Hematopoietic multipotent progenitor cell treated with erythropoietin and hydrocortisone succinate and interleukin-3 and kit ligand, for 15 days (in vitro differentiated cells): Measurements from ENCODE around the gene RREB1.

ENCODE experiments used
- DNase-seq: peaks from one replicate; pipeline ENCODE4 v3.0.0-alpha.2; 2015; ENCODE audit warnings: low spot score

The RREB1 gene

DNA sequence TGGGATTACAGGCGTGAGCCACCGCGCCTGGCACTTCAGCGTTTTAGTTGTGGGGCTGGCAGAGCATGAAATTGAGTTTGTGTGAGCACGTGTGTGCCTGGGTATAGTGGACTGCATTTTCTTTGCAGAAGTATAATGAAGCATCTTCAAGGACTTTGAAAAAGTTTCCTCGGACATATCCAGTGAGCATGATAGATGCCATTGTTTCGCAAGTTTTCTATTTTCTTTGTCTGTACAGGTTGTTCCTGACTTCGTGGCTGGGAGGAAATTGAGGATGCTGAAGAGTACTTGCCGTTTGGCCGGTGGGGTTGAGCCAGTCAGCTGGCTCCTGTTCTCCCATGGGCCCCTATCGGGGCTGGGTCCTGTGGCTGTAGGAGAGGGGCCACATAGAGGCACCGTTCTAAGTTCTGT lies 55.9 kb downstream of the RREB1 start:
- DNase-seq = no peak

DNA sequence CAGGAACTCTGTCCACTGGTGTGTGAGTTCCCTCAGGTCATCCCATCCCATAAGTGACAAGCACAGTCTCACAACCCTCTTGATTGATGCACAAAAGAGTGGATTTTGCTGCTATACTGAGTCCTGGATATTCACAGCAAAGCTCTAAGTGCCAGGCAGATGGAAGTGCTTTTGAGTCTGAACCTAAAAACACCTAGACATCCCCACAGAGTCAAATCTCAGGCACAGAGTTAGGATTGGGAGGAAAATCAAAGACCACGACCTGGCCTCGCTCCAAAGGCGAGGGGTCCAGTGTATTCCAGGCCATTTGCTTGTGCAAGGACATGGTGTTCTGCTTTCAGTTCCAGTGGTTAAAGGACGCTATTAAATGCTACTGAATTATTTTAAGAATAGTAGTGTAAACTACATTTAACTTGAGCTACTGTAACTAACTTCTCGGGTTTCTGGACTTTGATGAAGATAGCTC lies 56.8 kb downstream of the RREB1 start:
- no peak for DNase-seq

DNA sequence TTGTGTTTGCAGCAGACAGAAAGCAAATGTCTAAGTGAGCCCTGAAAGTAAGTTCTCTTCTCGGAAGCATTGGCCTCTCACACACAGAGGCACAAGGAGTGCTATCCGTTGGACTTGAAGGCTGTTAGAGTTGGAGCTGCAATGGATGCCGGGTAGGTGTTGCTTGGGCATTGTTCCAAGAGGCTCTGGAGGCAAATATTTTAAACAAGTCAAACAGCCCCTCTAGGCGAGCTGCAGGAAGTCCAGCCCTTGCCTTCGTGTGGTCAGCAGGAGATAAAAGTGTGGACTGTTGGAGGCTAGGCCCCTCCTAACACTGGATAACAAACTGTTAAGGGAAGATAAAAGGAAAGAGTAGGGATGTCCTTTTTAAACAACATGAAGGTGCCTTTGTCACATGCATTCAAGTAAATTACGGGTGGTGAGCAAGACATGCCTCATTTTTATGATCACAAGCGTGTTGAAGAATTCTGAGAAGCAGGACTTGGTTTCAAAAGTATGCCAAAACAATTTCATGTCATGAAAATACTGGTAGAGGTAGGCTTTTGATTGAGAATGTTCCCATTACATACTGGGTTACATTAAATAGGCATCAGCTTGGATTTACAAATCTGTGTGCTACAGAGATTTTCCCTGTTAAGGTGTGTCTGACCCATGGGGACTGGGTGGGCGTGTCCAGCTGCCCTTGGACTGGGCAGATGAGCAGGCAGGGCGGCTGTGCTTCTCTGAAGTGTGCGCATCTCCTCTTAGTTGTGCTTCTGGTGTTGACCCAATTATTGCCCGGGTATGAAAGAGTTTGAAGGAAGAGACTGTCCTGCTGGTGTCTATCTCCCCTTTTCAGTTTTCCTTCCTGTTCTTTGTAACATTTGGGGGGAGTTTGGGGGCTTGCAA lies 57.5 kb downstream of the RREB1 start:
- DNase-seq = peak; percentile 75

DNA sequence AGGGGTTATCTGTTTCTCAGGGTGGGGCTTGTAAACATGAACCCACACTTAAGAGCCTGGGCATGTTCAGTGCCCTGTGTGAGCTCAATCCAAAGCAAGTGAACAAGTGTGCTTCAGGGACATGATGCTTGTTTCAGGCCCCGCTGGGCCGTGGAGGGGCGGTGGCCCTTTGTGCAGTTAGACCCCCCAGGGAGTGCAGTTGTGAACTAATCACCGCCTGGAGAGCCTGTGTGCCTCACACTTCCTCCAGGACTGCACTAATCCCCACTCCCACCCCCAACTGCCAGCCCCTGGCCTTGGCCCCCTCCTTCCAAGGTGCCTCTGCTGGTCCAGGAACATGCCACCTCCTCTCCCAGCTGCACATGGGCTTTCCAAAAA lies 58.1 kb downstream of the RREB1 start:
- no peak for DNase-seq

DNA sequence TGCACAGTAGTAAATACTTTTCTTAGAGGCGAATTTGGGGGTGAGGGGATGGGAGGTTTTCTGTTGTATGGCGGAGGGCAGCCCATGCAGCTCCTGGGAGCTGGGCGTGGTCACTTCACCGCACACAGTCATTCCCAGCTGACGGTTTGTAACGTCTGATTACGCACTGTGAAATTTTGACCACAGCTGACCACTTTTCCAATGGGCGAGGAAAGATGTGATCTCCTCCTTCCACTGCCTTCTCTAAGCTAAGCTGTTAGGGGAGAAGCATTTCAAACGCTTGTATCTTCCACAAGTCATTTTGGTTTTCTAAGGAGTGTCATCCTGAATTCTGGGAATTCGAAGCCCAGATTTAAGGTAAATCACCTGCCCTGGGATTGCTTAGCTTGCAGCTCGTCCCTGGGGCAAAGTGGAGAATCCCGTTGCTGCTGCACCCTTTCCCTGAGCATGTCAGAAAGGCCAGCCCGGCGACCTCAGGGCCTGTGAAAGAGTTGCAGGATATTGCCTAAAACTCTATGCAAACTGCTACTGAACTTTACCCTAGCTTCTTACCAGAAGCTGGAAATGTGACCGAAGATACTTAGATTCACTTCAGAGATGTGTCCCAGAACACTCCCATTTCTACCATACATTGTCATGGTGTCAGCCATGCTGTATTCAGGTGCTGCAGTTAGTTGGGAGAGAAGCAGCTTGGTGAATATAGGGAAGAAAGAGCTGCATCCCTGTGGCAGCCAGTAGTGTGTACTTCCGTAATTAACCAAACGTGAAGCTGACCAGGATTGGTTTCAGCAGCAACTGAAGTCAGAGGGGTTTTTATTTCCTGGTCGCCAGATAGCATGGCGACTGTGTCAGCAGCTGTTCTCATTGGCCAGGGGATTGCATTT lies 58.9 kb downstream of the RREB1 start:
- peak; percentile 43 for DNase-seq

DNA sequence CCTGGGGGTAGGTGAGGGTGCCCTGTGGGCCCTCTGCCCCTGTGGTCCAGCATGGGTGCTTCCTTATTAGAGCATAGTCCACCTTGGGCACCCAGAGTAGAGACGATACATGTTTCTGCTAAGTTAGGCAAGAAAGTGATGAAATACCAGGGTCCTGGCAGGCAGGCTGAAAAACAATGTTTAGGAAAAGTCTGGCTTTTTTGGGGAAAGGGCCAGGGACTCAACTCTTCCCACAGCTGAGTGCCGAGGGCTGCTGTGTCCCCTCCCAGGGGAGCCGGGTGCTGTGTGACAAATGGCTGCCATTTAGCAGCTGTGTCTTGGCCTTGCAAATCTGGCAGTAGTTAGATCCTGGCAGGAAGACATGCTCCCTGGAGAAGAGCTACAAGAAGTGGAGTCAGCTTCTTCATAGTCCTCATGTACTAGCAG lies 61.5 kb downstream of the RREB1 start:
- no peak for DNase-seq

DNA sequence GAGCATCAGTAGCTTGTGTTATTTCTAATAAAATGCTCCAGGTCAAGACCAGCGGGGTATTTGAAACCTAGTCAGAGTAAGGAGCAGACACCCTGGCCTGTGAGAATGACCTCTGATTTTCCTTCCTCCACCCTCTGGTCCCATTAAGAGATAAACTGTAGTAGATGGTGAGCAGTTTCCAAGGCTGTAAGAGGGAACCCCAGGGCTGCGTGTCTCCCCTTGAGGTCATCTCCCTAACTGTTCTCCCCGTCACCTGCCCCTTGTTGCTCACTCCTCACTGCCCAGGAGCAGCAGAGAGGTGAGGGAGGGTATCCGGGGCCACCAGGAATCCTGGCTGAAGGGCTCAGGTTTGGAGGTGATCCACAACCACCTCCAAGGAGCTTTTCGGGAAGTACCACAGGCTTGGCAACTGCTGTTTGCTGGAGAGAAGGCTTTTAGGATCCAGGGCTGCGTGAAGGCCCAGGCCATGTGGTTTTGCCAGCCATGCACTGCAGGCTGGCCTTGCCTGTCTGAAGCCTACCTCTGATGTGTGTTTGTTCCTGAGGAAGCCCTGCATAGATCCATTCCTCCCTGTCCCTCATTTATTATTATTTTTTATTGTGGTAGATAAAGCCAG lies 62.5 kb downstream of the RREB1 start:
- no peak for DNase-seq

DNA sequence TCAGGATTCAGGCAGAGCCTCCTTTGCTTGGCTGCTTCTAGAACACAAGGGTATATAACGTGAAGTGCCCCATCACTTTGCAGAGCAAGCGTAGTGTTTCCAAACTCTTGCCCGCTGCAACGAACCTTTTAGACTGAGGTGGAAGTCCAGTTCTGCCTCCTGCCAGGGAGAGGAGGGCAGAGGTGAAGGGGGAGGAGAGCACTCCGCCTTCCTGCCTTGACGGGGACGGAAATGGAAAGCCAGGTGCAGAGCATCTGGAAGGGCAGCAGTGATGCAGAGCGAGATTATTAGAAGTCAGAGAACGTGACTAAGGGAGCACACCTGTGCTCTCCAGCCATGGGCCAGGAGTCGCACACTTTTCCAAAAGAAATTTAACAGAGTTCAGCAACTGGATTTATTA lies 63.4 kb downstream of the RREB1 start:
- DNase-seq = no peak

DNA sequence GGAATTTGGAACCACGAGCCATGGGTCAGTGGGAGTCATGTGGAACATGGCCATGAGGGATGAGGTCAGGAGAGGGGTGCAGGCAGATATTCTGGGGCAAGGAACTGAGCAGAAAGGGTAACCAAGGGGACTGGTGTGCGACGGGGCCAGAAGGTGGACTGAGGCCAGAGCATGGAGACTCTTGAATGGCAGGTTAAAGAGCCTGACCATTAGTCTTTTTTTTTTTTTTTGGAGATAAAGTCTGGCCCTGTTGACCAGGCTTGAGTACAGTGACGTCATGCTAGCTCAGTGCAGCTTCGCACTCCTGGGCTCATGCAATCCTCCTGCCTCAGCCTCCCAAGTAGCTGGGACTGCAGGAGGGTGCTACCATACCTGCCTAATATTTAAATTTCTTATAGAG lies 64.0 kb downstream of the RREB1 start:
- DNase-seq = no peak

DNA sequence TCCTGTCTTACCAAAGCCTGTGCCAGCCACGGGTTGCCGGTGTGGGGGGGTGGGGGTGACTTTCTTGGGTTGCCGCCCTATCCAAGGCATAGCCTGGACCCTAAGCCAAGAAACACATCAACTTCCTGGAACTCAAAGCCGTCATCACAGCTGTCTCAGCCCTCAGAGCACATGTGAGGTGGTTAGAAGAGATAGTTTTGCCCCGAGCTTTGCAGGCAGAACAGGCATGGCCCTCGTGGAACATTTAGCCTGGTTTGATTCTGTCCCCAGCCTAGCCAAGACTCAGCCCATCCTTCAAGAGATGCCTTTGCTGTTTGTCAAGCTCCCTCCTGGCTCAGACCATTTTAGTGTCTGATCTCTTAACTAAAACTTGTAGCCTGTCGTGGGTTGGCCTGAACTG lies 64.9 kb downstream of the RREB1 start:
- DNase-seq = peak; percentile 73

DNA sequence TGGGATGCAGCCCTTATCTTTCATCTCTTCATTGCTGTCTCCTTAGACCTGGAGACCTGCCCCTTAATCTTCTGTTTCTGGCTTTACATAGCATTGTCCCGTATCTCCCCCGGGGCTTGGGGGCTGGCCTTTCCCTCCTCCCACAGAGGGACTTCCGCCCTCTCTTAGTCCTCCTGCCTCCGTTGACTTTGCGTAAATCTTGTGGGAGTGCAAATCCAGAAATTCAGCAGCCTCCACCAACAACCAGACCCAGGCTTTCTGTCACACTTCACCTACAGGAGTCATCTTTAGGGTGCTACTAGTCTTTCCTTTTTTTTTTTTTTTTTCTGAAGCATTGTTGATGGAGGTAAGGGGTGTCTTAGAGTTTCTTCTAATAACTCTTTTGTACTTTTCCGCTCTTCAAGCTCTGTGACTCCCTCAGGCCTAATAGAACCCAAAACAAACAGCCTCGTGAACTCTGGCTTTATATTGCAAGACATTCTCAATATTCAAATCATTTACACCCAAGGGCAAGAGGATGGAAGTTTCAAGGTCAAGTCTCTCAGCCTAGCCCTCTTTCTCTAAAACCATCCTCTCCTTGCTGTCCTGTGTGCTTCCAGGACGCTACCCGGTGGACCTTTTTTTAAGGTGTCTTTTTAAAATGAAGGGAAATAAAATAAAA lies 66.2 kb downstream of the RREB1 start:
- no peak for DNase-seq

DNA sequence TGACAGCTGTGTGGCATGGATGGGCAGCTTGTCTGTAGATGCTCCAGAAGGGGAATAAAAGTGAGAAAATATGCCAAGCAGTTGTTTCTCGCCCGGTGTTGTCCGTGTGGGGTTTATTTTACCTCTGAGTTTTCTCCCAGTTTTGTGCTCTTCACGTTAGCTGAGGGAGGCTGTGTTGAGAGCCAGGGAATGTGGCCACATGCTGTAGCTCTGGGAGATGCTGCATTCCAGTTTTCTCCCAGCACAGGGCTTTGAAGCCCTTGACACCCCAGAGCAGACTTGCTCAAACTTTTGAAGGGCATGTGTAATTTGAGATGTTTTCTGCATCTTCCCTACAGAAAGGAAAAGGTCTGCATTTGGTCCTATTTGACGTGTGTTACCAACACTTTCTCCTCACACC lies 67.7 kb downstream of the RREB1 start:
- DNase-seq = no peak

DNA sequence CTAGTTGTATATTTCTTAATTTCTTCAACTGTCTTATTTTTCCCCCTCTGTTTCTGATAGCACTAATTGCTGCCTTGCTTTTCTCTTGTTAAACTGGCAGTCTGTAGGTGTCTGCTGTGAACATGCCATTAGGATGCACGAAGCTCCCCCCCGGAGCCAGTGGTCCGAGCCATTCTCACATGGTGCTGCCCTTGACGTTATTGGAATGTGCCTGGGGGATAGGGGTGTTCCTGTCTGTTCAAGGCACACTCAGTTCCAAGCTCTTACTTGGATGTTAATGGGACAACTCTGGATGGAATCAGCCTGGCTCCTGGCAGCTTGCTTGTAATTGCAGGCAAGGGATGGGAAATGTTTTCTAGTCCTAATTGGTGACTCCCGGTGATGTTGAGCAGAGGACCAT lies 68.4 kb downstream of the RREB1 start:
- no peak for DNase-seq

DNA sequence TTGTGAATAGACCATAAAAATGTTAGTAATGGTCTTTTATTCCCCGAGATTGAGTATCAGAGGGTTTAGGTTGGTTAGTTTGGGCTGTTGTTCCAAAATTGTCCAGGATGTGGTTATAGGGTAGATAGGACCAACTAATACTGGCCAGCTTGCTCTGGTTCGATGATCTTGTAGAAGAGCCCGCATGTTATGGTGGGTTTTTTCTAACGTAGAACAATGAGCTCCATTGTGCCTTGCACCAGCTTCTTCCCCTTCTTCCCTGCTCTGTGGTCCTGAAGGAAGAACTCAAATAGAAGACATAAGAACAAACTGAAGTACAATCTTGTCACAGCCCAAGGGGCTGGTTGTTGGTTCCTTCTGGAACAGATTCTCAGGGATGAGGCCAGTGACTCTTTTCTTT lies 70.5 kb downstream of the RREB1 start:
- no peak for DNase-seq

DNA sequence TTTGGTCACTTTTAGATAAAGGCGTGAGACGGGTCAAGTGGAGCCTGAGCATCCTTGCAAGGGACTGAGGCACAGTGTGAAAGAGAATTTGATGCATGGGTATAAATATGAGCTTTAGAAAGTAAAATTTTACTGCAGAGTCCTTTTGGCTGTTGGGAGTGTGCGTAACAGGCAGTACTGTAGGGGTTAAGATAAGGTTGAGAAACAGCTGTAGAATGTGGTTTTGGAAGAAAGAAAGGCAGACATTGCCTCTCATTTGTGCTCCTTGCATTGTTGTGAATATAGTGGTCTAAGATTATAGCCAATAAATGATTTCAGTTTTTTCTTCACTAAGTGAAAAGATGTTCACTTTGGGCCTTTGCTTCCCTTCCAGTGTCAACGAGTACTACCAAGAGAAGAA lies 73.0 kb downstream of the RREB1 start:
- peak; percentile 50 for DNase-seq

DNA sequence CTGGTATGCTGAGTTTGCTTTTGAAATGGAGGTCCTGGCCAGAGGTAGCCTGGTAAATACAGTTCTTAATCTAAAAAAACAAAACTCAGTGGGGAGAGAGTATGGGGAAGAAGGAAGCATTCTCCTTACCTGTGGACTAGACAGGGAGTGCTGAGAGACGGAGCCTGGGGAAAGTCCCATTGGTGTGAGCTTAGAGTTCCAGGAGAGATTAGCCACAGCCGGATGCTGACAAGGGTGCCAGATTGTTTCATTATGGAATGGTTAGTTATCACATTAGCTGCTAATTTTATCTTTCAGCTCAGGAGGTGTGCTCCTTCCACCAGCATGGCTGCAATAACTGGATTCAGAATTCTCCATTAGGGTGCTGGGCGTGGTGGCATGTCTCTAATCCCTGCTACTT lies 75.9 kb downstream of the RREB1 start:
- no peak for DNase-seq

DNA sequence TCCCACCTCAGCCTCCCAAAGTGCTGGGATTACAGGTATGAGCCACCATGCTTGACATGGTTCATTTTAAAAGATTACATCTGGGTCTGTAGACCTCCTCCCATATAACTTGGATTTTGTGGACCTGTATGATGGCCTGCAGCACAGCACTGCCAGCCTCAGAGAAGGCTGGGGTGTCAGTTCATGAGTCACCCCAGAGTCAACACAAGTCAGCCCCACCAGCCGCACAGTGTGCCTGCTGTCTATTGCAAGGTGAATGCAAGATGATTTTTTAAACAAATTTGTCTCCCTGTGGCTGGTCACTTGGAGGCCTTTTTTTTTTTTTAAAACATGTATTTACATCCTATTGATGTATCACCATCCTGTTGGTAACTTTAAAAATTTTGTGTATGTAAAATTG lies 76.7 kb downstream of the RREB1 start:
- DNase-seq = no peak

DNA sequence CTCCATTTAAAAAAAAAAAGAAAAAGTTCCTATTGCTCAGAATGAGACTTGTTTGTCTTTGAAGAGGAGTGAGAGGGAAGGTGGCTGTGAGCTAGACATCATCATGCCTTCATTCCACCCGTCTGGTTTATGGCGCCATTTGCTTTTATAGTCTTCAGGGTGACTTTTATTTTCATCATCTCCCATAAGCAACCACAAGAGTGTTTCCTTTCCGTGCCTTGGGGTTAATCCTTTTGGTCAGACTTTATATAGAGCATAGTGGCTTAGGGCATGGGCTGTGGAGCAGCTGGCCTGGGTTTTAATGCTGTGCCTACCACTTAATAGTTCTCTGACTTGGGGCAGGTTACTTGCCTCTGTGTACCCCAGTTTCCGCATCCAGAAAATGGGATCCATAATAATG lies 77.8 kb downstream of the RREB1 start:
- DNase-seq = no peak

DNA sequence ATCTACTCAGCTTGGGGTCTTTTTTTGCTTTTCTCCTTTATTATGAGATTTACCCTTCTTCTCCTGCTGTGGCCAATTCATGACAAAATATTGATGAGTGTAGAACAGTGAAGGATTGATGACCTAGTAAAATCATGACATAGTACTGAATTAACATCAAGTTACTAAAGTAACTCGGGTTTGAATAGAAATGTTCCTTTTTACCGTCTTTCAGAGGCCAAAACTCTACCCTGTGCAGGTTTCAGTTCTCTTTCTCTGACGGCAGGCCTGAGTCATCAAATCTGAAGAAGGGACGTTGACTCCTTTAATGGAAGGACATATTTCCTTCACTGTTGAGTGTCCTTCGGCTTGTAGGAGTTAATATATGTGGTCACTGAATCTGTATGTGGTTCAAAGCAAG lies 80.7 kb downstream of the RREB1 start:
- DNase-seq = no peak

DNA sequence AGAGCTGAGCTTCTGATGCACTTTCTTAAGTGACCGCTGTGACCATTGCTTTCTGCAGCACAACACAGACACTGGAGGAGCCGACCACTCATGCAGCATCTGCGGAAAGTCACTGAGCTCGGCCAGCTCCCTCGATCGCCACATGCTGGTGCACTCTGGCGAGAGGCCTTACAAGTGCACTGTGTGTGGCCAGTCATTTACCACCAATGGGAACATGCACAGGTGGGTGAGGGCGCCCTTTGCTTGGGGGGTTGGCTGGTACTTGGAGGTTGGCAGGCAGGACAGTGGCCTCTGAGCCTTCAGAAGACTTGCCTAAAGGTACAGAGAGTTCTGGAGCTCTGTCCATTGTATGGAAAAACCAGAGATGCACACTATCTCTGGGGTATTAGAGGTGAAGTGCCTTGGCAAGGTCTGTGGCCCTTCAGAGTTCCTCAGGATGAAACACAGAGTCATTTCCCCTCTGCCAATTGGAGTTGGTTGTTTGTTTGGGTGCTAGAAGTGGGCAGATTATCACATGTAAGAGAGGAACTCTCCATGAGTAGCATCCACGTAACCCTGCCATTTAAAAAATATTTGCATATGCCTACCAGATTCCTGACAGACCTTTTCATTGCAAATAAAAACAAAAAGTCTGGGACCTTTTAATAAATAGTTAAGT lies 81.5 kb downstream of the RREB1 start:
- no peak for DNase-seq

DNA sequence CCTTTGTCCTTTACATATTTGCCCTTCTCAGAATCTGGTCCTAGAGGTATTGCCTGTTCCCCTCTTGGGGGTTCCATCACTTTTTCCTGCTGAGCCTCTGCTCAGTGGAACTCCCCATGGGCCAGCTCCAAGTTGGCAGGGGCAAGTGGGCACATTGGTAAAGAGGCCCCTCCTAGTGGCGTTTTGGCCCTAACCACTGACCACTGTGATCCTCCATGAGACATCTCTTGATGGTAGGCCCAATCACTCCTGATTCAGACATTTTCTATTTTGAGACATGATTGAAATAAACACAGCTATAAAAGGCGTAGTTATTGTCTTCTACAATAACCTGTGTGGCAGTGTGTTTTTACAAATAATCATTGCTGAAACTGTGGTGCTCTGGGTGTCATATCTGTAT lies 83.0 kb downstream of the RREB1 start:
- DNase-seq = no peak

DNA sequence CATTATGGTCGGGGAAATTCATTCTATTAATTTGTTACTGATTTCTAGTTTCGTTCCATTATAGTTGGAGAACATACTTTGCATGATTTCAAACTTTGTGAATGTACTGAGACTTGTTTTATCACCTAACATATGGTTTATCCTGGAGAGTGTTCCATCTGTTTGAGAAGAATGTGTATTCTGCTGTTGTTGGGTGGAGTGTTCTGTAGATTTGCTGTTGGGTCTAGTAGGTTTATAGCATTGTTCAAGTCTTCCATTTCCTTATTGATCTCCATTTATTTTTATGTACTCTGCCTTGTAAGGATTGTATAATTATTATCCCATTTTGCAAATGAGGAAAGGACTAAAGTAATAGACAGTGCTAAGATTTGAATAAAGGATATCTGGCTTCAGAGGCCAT lies 85.4 kb downstream of the RREB1 start:
- no peak for DNase-seq
